ENCODE measurements around the gene LOXL3. TPM values are rescaled to one million over a fixed set of nuclear protein-coding genes. Genes with fewer than 3 reads are reported as not detected.

Gene LOXL3
- total and polyA plus RNA-seq, 2 of the 8 experiments (the other 6 are each of a cell fraction or from before 2014, with no cell fraction given): 22.4 to 27.2 TPM

- H4K5ac ChIP-seq (ENCODE audit: insufficient read length, low read depth, low read length): peak overlapping the region; percentile 52
- H2AFZ ChIP-seq (ENCODE audit: low read length): peak overlapping the region; percentile 81
- no peak overlapping the region for H3K27ac ChIP-seq (ENCODE audit: low read depth, low read length)
- H3K18ac ChIP-seq (ENCODE audit: extremely low read depth, low read length): peak overlapping the region; percentile 87; the same call in 1 of the 2 replicates
- H3K4me1 ChIP-seq (replicated peaks in 1 of 4; ENCODE audit: control insufficient read depth in 3 of 4, insufficient read depth in 4 of 4, low read length in 3 of 4): peaks cover 1 to 10% (median 7%) of the 10 kb centered on the region in 4 experiments
- no peaks in the 10 kb centered on the region for H3K9me3 ChIP-seq (ENCODE audit: insufficient read depth in 2 of 2, low read depth in 1 of 2, low read length in 1 of 2)
- no peak overlapping the region for H2AK5ac ChIP-seq (ENCODE audit: low read depth, low read length)
- H2BK5ac ChIP-seq (ENCODE audit: low read depth, low read length): no peak overlapping the region
- H4K8ac ChIP-seq (ENCODE audit: extremely low read depth, insufficient read depth, low read length): peak overlapping the region; percentile 73
- H3K4me2 ChIP-seq (ENCODE audit: insufficient read depth in 1 of 2, low read depth in 2 of 2, low read length in 2 of 2): peak overlapping the region; percentile 93 to 94
- H3K79me2 ChIP-seq (ENCODE audit: control insufficient read depth in 1 of 2, insufficient read depth in 2 of 2, low read length in 2 of 2): no peaks in the 10 kb centered on the region
- H4K20me1 ChIP-seq (replicated peaks in 1 of 2; ENCODE audit: control insufficient read depth in 1 of 2, insufficient read depth in 2 of 2, low read length in 2 of 2): peaks cover 2 to 4% of the 10 kb centered on the region in 2 experiments
- FAIRE-seq: no peak
- H3K36me3 ChIP-seq (ENCODE audit: control insufficient read depth in 2 of 4, insufficient read depth in 4 of 4, low read length in 3 of 4): peaks cover 0 to 3% (median 0%) of the 10 kb centered on the region in 4 experiments; a peak in 1 of 8 replicates
- WGBS, 2 experiments (ENCODE audit: extremely low coverage in 1 of 2, insufficient coverage in 1 of 2, insufficient read length in 1 of 2, insufficient replicate concordance in 2 of 2, low coverage in 1 of 2, low lambda C conversion rate in 2 of 2, missing lambda C conversion rate in 1 of 2): 0% methylated on average over 50 of the region's 58 CpGs; no CpG with 5 or more reads in 1 of the 2 experiments
- 0 out of 2 replicates have a peak overlapping the region, but pooled peaks have one; percentile 46 for H2BK15ac ChIP-seq (ENCODE audit: low read length)
- peak overlapping the region; percentile 2 to 65 (median 50); a peak in 6 of 7 replicates for H3K9ac ChIP-seq (replicated peaks in 1 of 4; ENCODE audit: extremely low read depth in 1 of 4, low read depth in 3 of 4, low read length in 3 of 4)
- DNase-seq (ENCODE audit: low read depth in 1 of 2, low spot score in 2 of 2): peak in 1 of 2 experiments; percentile 76
- peaks cover 4 to 50% (median 32%) of the 10 kb centered on the region in 4 experiments for H3K27me3 ChIP-seq (replicated peaks in 1 of 4; ENCODE audit: control insufficient read depth in 3 of 4, extremely low read depth in 1 of 4, insufficient read depth in 3 of 4, low read length in 3 of 4)
- peak overlapping the region; percentile 53 for H3K14ac ChIP-seq (ENCODE audit: insufficient read length)
- H2BK20ac ChIP-seq (ENCODE audit: low read length): no peak overlapping the region
- no peak overlapping the region for H4K91ac ChIP-seq (replicated peaks; ENCODE audit: insufficient read length, low read length)
- CTCF ChIA-PET (ENCODE audit: partially characterized antibody): interaction anchor here (1.4 to 7.5 kb wide), 3 partner anchors 17 to 72 kb away, joined by 4 to 56 read pairs (median 10); partner anchors contain the start of genes CCDC142 and TTC31
- H3K79me1 ChIP-seq (ENCODE audit: low read depth, low read length): no peaks in the 10 kb centered on the region; the same call in 1 of the 2 replicates
- H2BK120ac ChIP-seq (replicated peaks; ENCODE audit: low read depth, low read length): peak overlapping the region; percentile 41
- 0 out of 2 replicates have a peak overlapping the region, but pooled peaks have one; percentile 80 for H2BK12ac ChIP-seq (ENCODE audit: low read depth, low read length)
- no peak overlapping the region for H3K4ac ChIP-seq (replicated peaks; ENCODE audit: insufficient read length, low read depth, low read length)
- peak overlapping the region; percentile 83 to 94 (median 90) for H3K4me3 ChIP-seq (ENCODE audit: extremely low read depth in 1 of 4, insufficient read depth in 2 of 4, low read depth in 3 of 4, low read length in 4 of 4)
- H3K23me2 ChIP-seq (ENCODE audit: low read depth, low read length): peaks cover 18% of the 10 kb centered on the region
- peak overlapping the region; percentile 56 for H3K56ac ChIP-seq (replicated peaks; ENCODE audit: insufficient read length, low read depth, low read length)
- H3K23ac ChIP-seq (ENCODE audit: insufficient read length): no peak overlapping the region
- POLR2A ChIA-PET (ENCODE audit: partially characterized antibody): interaction anchor here (0.6 to 2.6 kb wide), 10 partner anchors 8 to 72 kb away, joined by 3 to 16 read pairs (median 4); partner anchors contain the start of genes AUP1, CCDC142, HTRA2 and TTC31
- TF ChIP-seq SIX5 (IDR thresholded peaks at IDR 0.05; ENCODE audit: low read depth, low read length): no peak
- TF ChIP-seq PHF8 (conservative IDR thresholded peaks at IDR 0.05; ENCODE audit: low read depth, low read length): no peak; the same call in 1 of the 2 replicates
- TF ChIP-seq CTBP2 (IDR thresholded peaks at IDR 0.05; ENCODE audit: borderline replicate concordance, insufficient read depth, insufficient read length, low read length): peak; percentile 60
- peak in 1 of 2 experiments; percentile 10; a peak in 1 of 4 replicates for TF ChIP-seq SIN3A (conservative IDR thresholded peaks at IDR 0.05 in 1 of 2, IDR thresholded peaks at IDR 0.05 in 1 of 2; ENCODE audit: low read depth in 1 of 2, low read length in 2 of 2)
- no peak for TF ChIP-seq CREB1 (IDR thresholded peaks at IDR 0.05)
- TF ChIP-seq SP4 (IDR thresholded peaks at IDR 0.05; ENCODE audit: low read length): no peak
- peak; percentile 16 for TF ChIP-seq RNF2 (IDR thresholded peaks at IDR 0.05; ENCODE audit: borderline replicate concordance, low read depth, low read length, missing control alignments, poor library complexity, severe bottlenecking)
- TF ChIP-seq YY1 (IDR thresholded peaks at IDR 0.05; ENCODE audit: low read depth, low read length): no peak
- TF ChIP-seq MAX (IDR thresholded peaks at IDR 0.05): peak; percentile 47; the same call in 1 of the 2 replicates
- no peak for TF ChIP-seq CHD1 (IDR thresholded peaks at IDR 0.05; ENCODE audit: low read depth, low read length)
- no peak for TF ChIP-seq TCF12 (IDR thresholded peaks at IDR 0.05; ENCODE audit: low read depth, low read length)
Measured at GRCh38 chr2:74554820-74555531, 1.2 kb upstream of the LOXL3 start.
